ENCODE data around the gene DDIT3. TPM values are rescaled to one million over a fixed set of nuclear protein-coding genes. Genes with fewer than 3 reads are reported as not detected.
"Not testable (repeated sequence)": the region's sequence is repeated elsewhere in the genome, so short reads cannot be mapped to it uniquely, and the experiment has no call there.

DDIT3 gene
- polyA plus RNA-seq, 1 donor from 2014 or later: 24.0 TPM

DNA sequence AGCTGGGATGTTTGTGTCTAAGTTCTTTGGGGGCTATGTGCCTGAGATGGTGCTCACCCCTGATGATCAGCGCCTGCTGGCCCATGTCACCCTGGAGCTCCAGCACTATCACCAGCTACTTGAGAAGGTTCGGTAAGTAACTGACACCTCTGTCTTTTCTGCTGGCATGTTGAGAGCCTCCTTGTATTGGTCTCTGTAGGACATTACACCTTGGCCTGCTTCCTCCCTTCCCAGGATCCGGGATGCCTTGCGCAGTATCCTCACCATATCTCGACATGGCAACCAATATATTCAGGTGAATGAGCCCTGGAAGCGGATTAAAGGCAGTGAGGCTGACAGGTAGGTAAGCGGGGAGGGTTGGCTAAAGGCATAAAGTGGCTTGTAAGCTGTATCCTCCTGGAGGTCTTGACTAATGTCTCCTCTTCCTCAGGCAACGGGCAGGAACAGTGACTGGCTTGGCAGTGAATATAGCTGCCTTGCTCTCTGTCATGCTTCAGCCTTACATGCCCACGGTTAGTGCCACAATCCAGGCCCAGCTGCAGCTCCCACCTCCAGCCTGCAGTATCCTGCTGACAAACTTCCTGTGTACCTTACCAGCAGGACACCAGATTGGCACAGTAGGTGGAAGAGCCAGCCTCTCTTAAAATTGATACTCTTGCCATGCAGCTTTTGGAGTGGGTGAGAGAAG lies 5.5 kb downstream of the DDIT3 start:
- H2AFZ ChIP-seq (ENCODE audit: low read depth, low read length): no peak overlapping the region
- no peak overlapping the region for H3K27ac ChIP-seq (ENCODE audit: low read length)
- H3K9me2 ChIP-seq (ENCODE audit: insufficient read depth, low read length): no peaks in the 10 kb centered on the region
- no peak overlapping the region for H3K4me2 ChIP-seq (ENCODE audit: low read length)
- H3K4me3 ChIP-seq (ENCODE audit: low read length): no peak overlapping the region
- H3K79me2 ChIP-seq (replicated peaks; ENCODE audit: insufficient read depth, low read length): peaks cover 19% of the 10 kb centered on the region
- no peaks in the 10 kb centered on the region for H3K9me3 ChIP-seq (ENCODE audit: low read length)
- H3K36me3 ChIP-seq (ENCODE audit: insufficient read depth, low read length): peaks cover 7% of the 10 kb centered on the region
- no peak for TF ChIP-seq EZH2 (IDR thresholded peaks at IDR 0.05; ENCODE audit: borderline replicate concordance, insufficient read depth, low read length, poor library complexity, severe bottlenecking)
- TF ChIP-seq EP300 (conservative IDR thresholded peaks at IDR 0.05; ENCODE audit: poor library complexity, severe bottlenecking): no peak
- H3K9ac ChIP-seq (ENCODE audit: low read length): no peak overlapping the region
- H3F3A ChIP-seq (ENCODE audit: insufficient read depth, low read length, poor library complexity, severe bottlenecking): no peaks in the 10 kb centered on the region
- no peaks in the 10 kb centered on the region for H3K27me3 ChIP-seq (ENCODE audit: insufficient read depth, low read depth, low read length)
- H4K20me1 ChIP-seq (ENCODE audit: insufficient read depth): no peaks in the 10 kb centered on the region

DNA sequence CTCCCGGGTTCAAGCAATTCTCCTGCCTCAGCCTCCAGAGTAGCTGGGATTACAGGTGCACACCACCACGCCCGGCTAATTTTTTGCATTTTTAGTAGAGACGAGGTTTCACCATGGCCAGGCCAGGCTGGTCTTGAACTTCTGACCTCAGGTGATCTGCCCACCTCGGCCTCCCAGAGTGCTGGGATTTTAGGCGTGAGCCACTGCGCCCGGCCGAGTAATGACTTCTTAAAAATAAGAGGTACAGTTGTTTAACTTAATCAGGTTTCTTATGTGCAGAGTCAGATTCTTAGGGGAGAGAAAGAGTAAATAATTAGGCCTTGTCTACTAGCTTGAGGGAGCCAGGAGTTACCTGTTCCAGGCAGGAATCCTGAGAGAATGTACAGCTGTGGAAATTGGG lies 6.1 kb downstream of the DDIT3 start:
- H3K79me2 ChIP-seq (replicated peaks; ENCODE audit: insufficient read depth, low read length): peaks cover 13% of the 10 kb centered on the region
- H2AFZ ChIP-seq (ENCODE audit: low read depth, low read length); H3K9me3 ChIP-seq (ENCODE audit: low read length); H3K9ac ChIP-seq (ENCODE audit: low read length); H3F3A ChIP-seq (ENCODE audit: insufficient read depth, low read length, poor library complexity, severe bottlenecking); H3K27me3 ChIP-seq (ENCODE audit: insufficient read depth, low read depth, low read length); H3K4me2 ChIP-seq (ENCODE audit: low read length); H3K9me2 ChIP-seq (ENCODE audit: insufficient read depth, low read length); H3K27ac ChIP-seq (ENCODE audit: low read length); H3K36me3 ChIP-seq (ENCODE audit: insufficient read depth, low read length); H3K4me3 ChIP-seq (ENCODE audit: low read length); H4K20me1 ChIP-seq (ENCODE audit: insufficient read depth): not testable (repeated sequence)

- not testable (repeated sequence) for H3K4me2 ChIP-seq (ENCODE audit: low read length); H3K4me3 ChIP-seq (ENCODE audit: low read length); H3K9me2 ChIP-seq (ENCODE audit: insufficient read depth, low read length); H3K36me3 ChIP-seq (ENCODE audit: insufficient read depth, low read length); H3K9me3 ChIP-seq (ENCODE audit: low read length); H3K27ac ChIP-seq (ENCODE audit: low read length); H4K20me1 ChIP-seq (ENCODE audit: insufficient read depth); H3K27me3 ChIP-seq (ENCODE audit: insufficient read depth, low read depth, low read length); H3K79me2 ChIP-seq (replicated peaks; ENCODE audit: insufficient read depth, low read length); H2AFZ ChIP-seq (ENCODE audit: low read depth, low read length); H3F3A ChIP-seq (ENCODE audit: insufficient read depth, low read length, poor library complexity, severe bottlenecking); H3K9ac ChIP-seq (ENCODE audit: low read length)
These were observed 6.6 kb downstream of the DDIT3 start for GRCh38 chr12:57513677-57514076.

DNA sequence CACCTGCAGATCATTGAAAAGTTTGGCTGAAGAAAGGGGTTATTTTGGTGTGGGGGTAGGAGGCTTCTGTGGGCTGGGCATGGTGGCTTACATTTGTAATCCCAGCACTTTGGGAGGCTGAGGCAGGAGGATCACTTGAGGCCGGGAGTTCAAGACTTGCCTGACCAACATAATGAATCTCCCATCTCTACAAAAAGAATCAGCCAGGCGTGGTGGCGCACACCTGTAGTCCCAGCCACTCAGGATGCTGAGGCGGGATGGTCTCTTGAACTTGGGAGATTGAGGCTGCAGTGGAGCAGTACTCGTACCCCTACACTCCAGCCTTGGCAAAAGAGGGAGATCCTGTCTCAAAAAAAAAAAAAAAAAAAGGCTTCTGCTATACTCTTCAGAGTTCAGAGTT lies 7.0 kb downstream of the DDIT3 start:
- H3K9ac ChIP-seq (ENCODE audit: low read length): no peak overlapping the region
- no peaks in the 10 kb centered on the region for H3K27me3 ChIP-seq (ENCODE audit: insufficient read depth, low read depth, low read length)
- peaks cover 7% of the 10 kb centered on the region for H3K36me3 ChIP-seq (ENCODE audit: insufficient read depth, low read length)
- H3K9me2 ChIP-seq (ENCODE audit: insufficient read depth, low read length): no peaks in the 10 kb centered on the region
- no peak overlapping the region for H3K4me3 ChIP-seq (ENCODE audit: low read length)
- no peak for TF ChIP-seq EP300 (conservative IDR thresholded peaks at IDR 0.05; ENCODE audit: poor library complexity, severe bottlenecking)
- TF ChIP-seq TAF1 (IDR thresholded peaks at IDR 0.05; ENCODE audit: low read depth): no peak
- TF ChIP-seq RAD21 (conservative IDR thresholded peaks at IDR 0.05): no peak
- no peak for TF ChIP-seq MXI1 (conservative IDR thresholded peaks at IDR 0.05; ENCODE audit: poor library complexity, severe bottlenecking)
- no peak for TF ChIP-seq CTCF (IDR thresholded peaks at IDR 0.05; ENCODE audit: poor library complexity, severe bottlenecking)
- no peak for TF ChIP-seq EZH2 (IDR thresholded peaks at IDR 0.05; ENCODE audit: borderline replicate concordance, insufficient read depth, low read length, poor library complexity, severe bottlenecking)
- H3K9me3 ChIP-seq (ENCODE audit: low read length): no peaks in the 10 kb centered on the region
- H2AFZ ChIP-seq (ENCODE audit: low read depth, low read length): no peak overlapping the region
- peaks cover 4% of the 10 kb centered on the region for H3K79me2 ChIP-seq (replicated peaks; ENCODE audit: insufficient read depth, low read length)
- no peak overlapping the region for H3K4me2 ChIP-seq (ENCODE audit: low read length)
- no peaks in the 10 kb centered on the region for H4K20me1 ChIP-seq (ENCODE audit: insufficient read depth)
- no peak overlapping the region for H3K27ac ChIP-seq (ENCODE audit: low read length)
- no peaks in the 10 kb centered on the region for H3F3A ChIP-seq (ENCODE audit: insufficient read depth, low read length, poor library complexity, severe bottlenecking)
